ENCODE measurements around the gene LDLRAP1. TPM values are rescaled to one million over a fixed set of nuclear protein-coding genes. Genes with fewer than 3 reads are reported as not detected.

The LDLRAP1 gene
- total and polyA plus RNA-seq, 2 of the 4 experiments (the other 2 are of a cell fraction) = 4.5 to 14.4 TPM

GRCh38 chr1:25500694-25501093, 42.7 kb upstream of the LDLRAP1 start:
- Histone ChIP-seq H3K4ac (ENCODE audit: low read depth, low read length) (peak overlapping the region; percentile 44), H3K9me3 (ENCODE audit: control insufficient read depth, insufficient read depth, low read length) (no peaks in the 10 kb centered on the region), H3K4me3 (ENCODE audit: insufficient read depth, low read depth, low read length) (no peak overlapping the region), H2BK20ac (ENCODE audit: low read depth, low read length) (peak overlapping the region; percentile 64), H4K91ac (ENCODE audit: insufficient read depth, low read depth, low read length) (peak overlapping the region; percentile 73), H3K79me1 (ENCODE audit: low read depth in 1 of 2, low read length in 2 of 2) (peaks cover 0 to 10% of the 10 kb centered on the region in 2 experiments; a peak in 1 of 4 replicates), H3K4me1 (ENCODE audit: control insufficient read depth, insufficient read depth, low read length) (peaks cover 31% of the 10 kb centered on the region), H4K5ac (ENCODE audit: low read depth, low read length) (peak overlapping the region; percentile 19; the same call in 1 of the 2 replicates), H3K23ac (ENCODE audit: low read depth, low read length) (peak overlapping the region; percentile 2; the same call in 1 of the 2 replicates), H2AK9ac (replicated peaks; ENCODE audit: low read depth, low read length, poor library complexity) (no peak overlapping the region), H3K4me2 (ENCODE audit: low read depth, low read length) (peak overlapping the region; percentile 15), H3K27ac (ENCODE audit: insufficient read depth, low read length) (peak overlapping the region; percentile 78), H2BK5ac (ENCODE audit: low read depth, low read length, poor library complexity, severe bottlenecking) (peak overlapping the region; percentile 76), H3K56ac (ENCODE audit: extremely low read depth, insufficient read depth, low read length) (no peak overlapping the region), H2AK5ac (ENCODE audit: low read depth, low read length) (peak overlapping the region; percentile 27; the same call in 1 of the 2 replicates), H3K14ac (replicated peaks; ENCODE audit: low read depth, low read length) (peak overlapping the region; percentile 61), H2BK120ac (ENCODE audit: low read depth, low read length) (peak overlapping the region; percentile 62; the same call in 1 of the 2 replicates), H3K36me3 (ENCODE audit: control insufficient read depth, insufficient read depth, low read length) (peaks cover 12% of the 10 kb centered on the region; the same call in 1 of the 2 replicates), H3K27me3 (ENCODE audit: control insufficient read depth, insufficient read depth, low read length) (no peaks in the 10 kb centered on the region), H2BK15ac (ENCODE audit: low read depth, low read length) (peak overlapping the region; percentile 35; the same call in 1 of the 3 replicates), H4K8ac (ENCODE audit: low read depth in 2 of 2, low read length in 2 of 2) (peak overlapping the region; percentile 37 to 52; a peak in 1 of 4 replicates), H4K20me1 (ENCODE audit: insufficient read depth, low read length) (0 out of 2 replicates have a peak, but pooled peaks cover 4% of the 10 kb centered on the region), H3K9me1 (ENCODE audit: insufficient read depth, low read length) (peaks cover 11% of the 10 kb centered on the region), H2AFZ (replicated peaks; ENCODE audit: low read length, poor library complexity) (no peak overlapping the region), H3K9ac (ENCODE audit: low read depth, low read length) (no peak overlapping the region), H3K18ac (ENCODE audit: low read depth, low read length) (peak overlapping the region; percentile 25)
- POLR2A ChIA-PET (ENCODE audit: unreplicated experiment) = no interaction called here
- TF ChIP-seq CEBPB (IDR thresholded peaks at IDR 0.05; ENCODE audit: low read depth, low read length) = no peak
- TF ChIP-seq BHLHE40 (IDR thresholded peaks at IDR 0.05; ENCODE audit: low read depth, low read length) = no peak
- intact Hi-C loops (cut with micrococcal nuclease) (no loop called here), dilution Hi-C loops (cut with HindIII; ENCODE audit: low sequenced_read_pairs, unreplicated experiment) (no loop called here), in situ Hi-C loops (cut with MboI; ENCODE audit: low sequenced_read_pairs) (loop anchor here (25.0 kb wide), 1 partner anchor 88 kb away; the partner anchor contains the start of gene RHCE)
- ATAC-seq (ENCODE audit: low read depth) (no peak), DNase-seq (no peak)
- no CpG with 5 or more reads among the region's 1 CpG for WGBS, 2 experiments (ENCODE audit: extremely low coverage in 2 of 2, insufficient read length in 1 of 2)
- CTCF ChIA-PET = interaction anchor here (0.6 kb wide), 1 partner anchor 810 kb away, joined by 7 read pairs; no protein-coding TSS in a partner anchor
- BruUV-seq (replicated peaks) = no TSS peak
